ENCODE measurements around the gene SYNPO.
A peak's percentile ranks its signal among the peaks of the same experiment; 100 is the strongest.

Gene SYNPO

DNA sequence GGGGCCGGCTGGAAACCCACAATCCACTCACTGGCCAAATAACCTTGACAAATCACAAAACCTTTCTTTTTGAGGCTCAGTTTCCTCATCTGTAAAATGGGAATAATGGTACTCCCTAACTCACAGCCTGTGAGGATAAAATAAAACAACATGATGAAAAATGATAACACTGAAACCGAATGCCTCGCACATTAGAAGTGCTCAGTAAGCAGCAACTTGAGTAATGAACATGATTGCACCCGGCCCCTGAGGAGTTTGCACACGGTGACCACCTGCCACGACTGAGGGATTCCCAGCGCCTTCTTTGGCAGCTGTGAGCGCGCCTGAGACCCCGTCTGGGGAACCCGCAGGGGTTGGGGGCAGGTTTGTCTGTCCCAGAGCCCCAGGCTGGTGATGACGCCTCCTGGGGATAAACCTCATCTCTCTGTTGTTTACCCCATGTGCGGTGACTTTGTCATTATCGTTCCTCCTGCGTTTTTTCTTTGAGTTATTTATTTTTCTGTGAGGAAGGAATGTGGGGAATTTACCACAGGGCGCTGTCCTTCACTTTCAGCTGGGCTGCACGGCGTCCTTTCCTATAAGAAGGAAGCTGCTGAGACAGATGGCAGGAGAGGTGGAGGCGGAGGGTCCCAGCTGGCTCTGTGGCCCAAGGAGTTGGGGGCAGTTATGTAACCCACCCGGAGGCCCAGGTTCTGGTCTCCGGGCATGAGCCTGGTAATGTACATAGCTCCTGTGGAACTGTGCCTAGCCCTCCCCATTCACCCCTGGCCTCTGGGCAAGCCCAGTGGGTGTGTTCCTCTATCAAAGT lies 3.0 kb upstream of the SYNPO start:
- no peak overlapping the region for H3K27ac ChIP-seq (ENCODE audit: insufficient read depth in 1 of 2, low read depth in 1 of 2, low read length in 2 of 2, poor library complexity in 1 of 2, severe bottlenecking in 2 of 2)
- POLR2A ChIA-PET, result interaction anchor here (0.6 kb wide), 1 partner anchor 49 kb away, joined by 3 read pairs; no protein-coding TSS in a partner anchor
- peaks cover 0 to 6% (median 4%) of the 10 kb centered on the region in 4 experiments for H3K4me1 ChIP-seq (ENCODE audit: control extremely low read depth in 1 of 4, control insufficient read depth in 4 of 4, insufficient read depth in 4 of 4, low read length in 3 of 4)
- H3K27me3 ChIP-seq (replicated peaks in 2 of 5; ENCODE audit: control insufficient read depth in 4 of 5, insufficient read depth in 5 of 5, low read length in 4 of 5), result no peaks in the 10 kb centered on the region
- no peaks in the 10 kb centered on the region for H3K9me3 ChIP-seq (ENCODE audit: control extremely low read depth in 1 of 5, control insufficient read depth in 4 of 5, insufficient read depth in 2 of 5, low read depth in 1 of 5, low read length in 4 of 5)
- WGBS (ENCODE audit: insufficient coverage), result 51% methylated on average over 16 of the region's 21 CpGs
- H3K36me3 ChIP-seq (ENCODE audit: control insufficient read depth in 4 of 4, insufficient read depth in 4 of 4, low read length in 3 of 4), result no peaks in the 10 kb centered on the region
- DNase-seq, result peak in 2 of 3 donors; percentile 29 to 38
- CTCF ChIA-PET, result interaction anchor here (1.3 kb wide), 1 partner anchor 12 kb away, joined by 4 read pairs; no protein-coding TSS in a partner anchor
- no peak overlapping the region for H3K4me3 ChIP-seq (ENCODE audit: control insufficient read depth in 1 of 7, extremely low read depth in 1 of 7, insufficient read depth in 4 of 7, low read depth in 2 of 7, low read length in 6 of 7)

DNA sequence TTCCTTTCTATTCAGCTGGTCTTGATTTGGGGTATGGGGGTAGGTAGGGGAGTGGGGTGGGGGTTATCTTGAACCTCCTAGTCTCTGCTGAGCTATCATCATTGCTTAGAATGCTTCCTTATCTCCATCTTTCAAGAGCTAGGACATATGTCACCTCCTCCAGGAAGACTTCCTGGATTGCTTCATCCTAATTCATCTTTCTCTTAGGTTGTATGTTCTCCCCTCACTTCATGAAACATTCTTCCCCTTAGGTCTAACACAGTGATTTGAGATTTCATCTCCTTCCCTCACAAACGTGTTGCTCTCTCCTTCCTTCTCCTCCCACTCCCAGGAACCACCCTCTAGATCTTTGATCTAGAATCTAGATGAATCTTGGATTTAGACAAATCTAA lies 2.4 kb upstream of the SYNPO start:
- H3K9me3 ChIP-seq (ENCODE audit: control extremely low read depth in 1 of 5, control insufficient read depth in 4 of 5, insufficient read depth in 2 of 5, low read depth in 1 of 5, low read length in 4 of 5), result no peaks in the 10 kb centered on the region
- WGBS (ENCODE audit: insufficient coverage), result 40% methylated on average over 1 of the region's 1 CpG
- H3K27ac ChIP-seq (ENCODE audit: insufficient read depth in 1 of 2, low read depth in 1 of 2, low read length in 2 of 2, poor library complexity in 1 of 2, severe bottlenecking in 2 of 2), result no peak overlapping the region
- H3K4me1 ChIP-seq (ENCODE audit: control extremely low read depth in 1 of 4, control insufficient read depth in 4 of 4, insufficient read depth in 4 of 4, low read length in 3 of 4), result peaks cover 0 to 6% (median 4%) of the 10 kb centered on the region in 4 experiments
- H3K27me3 ChIP-seq (replicated peaks in 2 of 5; ENCODE audit: control insufficient read depth in 4 of 5, insufficient read depth in 5 of 5, low read length in 4 of 5), result no peaks in the 10 kb centered on the region
- CTCF ChIA-PET, result interaction anchor here (1.3 kb wide), 1 partner anchor 12 kb away, joined by 4 read pairs; no protein-coding TSS in a partner anchor
- no peak overlapping the region for H3K4me3 ChIP-seq (ENCODE audit: control insufficient read depth in 1 of 7, extremely low read depth in 1 of 7, insufficient read depth in 4 of 7, low read depth in 2 of 7, low read length in 6 of 7)
- DNase-seq, result no peak
- POLR2A ChIA-PET, result interaction anchor here (0.6 kb wide), 1 partner anchor 48 kb away, joined by 3 read pairs; no protein-coding TSS in a partner anchor
- no peaks in the 10 kb centered on the region for H3K36me3 ChIP-seq (ENCODE audit: control insufficient read depth in 4 of 4, insufficient read depth in 4 of 4, low read length in 3 of 4)

DNA sequence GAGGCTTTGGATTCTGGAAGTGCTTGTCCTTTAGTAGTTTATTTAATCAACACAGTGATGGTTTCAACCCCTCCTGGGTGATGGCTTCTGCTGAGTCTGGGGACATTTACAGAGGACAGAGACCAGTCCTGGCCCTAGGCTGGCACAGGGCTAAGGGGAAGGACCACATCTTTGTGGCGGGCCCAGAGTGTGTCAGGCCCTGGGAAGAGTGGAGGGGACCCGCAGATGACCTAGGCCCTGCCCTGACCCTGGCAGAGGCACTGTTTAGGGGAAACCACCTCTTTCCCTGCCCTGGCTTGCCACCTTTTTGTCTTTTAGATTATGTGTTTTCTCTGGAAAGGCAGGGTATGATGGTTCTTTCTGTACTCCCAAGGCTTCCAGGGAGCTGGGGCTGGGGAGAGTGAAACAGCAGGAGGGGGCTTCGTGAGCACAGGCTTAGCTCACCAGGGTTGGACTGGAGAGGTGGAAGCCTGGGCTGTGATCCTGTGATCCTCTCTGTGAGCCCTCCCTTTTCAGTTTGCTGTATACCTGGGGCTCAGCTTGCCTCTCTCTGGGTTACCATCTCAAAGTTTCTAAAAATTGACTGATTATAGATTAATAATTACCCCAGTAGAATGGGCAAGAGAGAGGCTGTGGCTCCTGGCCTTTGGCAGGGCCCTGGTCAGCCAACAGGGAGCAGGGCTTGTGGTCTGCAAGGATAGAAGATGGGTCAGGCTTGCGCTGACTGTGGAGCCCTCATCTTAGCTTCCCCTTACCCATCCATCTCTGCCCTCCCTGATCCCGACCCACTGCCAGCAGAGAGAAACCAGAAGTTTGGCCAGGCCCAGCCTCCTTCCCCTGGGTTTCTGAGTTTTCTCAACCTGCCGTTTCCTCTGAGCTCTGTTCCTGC lies 1.7 kb upstream of the SYNPO start:
- H3K4me3 ChIP-seq (ENCODE audit: control insufficient read depth in 1 of 7, extremely low read depth in 1 of 7, insufficient read depth in 4 of 7, low read depth in 2 of 7, low read length in 6 of 7), result no peak overlapping the region
- no peaks in the 10 kb centered on the region for H3K36me3 ChIP-seq (ENCODE audit: control insufficient read depth in 4 of 4, insufficient read depth in 4 of 4, low read length in 3 of 4)
- H3K27me3 ChIP-seq (replicated peaks in 2 of 5; ENCODE audit: control insufficient read depth in 4 of 5, insufficient read depth in 5 of 5, low read length in 4 of 5), result no peaks in the 10 kb centered on the region
- H3K4me1 ChIP-seq (ENCODE audit: control extremely low read depth in 1 of 4, control insufficient read depth in 4 of 4, insufficient read depth in 4 of 4, low read length in 3 of 4), result peaks cover 0 to 6% (median 4%) of the 10 kb centered on the region in 4 experiments
- ChIA-PET POLR2A (no interaction called here), CTCF (interaction anchor here (1.3 kb wide), 2 partner anchors 11 to 17 kb away, joined by 3 to 4 read pairs; no protein-coding TSS in a partner anchor)
- H3K9me3 ChIP-seq (ENCODE audit: control extremely low read depth in 1 of 5, control insufficient read depth in 4 of 5, insufficient read depth in 2 of 5, low read depth in 1 of 5, low read length in 4 of 5), result no peaks in the 10 kb centered on the region
- no peak for DNase-seq
- WGBS (ENCODE audit: insufficient coverage), result 83% methylated on average over 5 of the region's 6 CpGs
- no peak overlapping the region for H3K27ac ChIP-seq (ENCODE audit: insufficient read depth in 1 of 2, low read depth in 1 of 2, low read length in 2 of 2, poor library complexity in 1 of 2, severe bottlenecking in 2 of 2)

DNA sequence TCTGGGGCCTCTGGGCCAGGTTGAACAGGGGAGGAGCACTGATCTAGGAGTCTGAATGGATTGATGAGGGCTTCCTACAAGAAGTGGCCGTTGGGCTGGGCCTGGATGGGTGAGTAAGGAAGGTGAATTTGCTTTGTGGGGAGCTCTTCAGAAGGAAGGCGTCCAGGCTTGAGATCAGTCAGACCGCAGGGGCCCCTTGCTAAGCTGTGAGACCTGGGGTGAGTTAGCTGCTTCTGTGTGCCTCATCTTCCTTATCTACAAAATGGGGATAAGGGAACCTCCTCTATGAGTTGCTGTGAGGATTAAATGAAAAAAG lies 1.1 kb upstream of the SYNPO start:
- Histone ChIP-seq H3K4me3 (ENCODE audit: control insufficient read depth in 1 of 7, extremely low read depth in 1 of 7, insufficient read depth in 4 of 7, low read depth in 2 of 7, low read length in 6 of 7) (no peak overlapping the region), H3K36me3 (ENCODE audit: control insufficient read depth in 4 of 4, insufficient read depth in 4 of 4, low read length in 3 of 4) (no peaks in the 10 kb centered on the region), H3K4me1 (ENCODE audit: control extremely low read depth in 1 of 4, control insufficient read depth in 4 of 4, insufficient read depth in 4 of 4, low read length in 3 of 4) (peaks cover 0 to 6% (median 4%) of the 10 kb centered on the region in 4 experiments), H3K9me3 (ENCODE audit: control extremely low read depth in 1 of 5, control insufficient read depth in 4 of 5, insufficient read depth in 2 of 5, low read depth in 1 of 5, low read length in 4 of 5) (no peaks in the 10 kb centered on the region), H3K27ac (ENCODE audit: insufficient read depth in 1 of 2, low read depth in 1 of 2, low read length in 2 of 2, poor library complexity in 1 of 2, severe bottlenecking in 2 of 2) (no peak overlapping the region), H3K27me3 (replicated peaks in 2 of 5; ENCODE audit: control insufficient read depth in 4 of 5, insufficient read depth in 5 of 5, low read length in 4 of 5) (no peaks in the 10 kb centered on the region)
- WGBS (ENCODE audit: insufficient coverage), result 100% methylated on average over 1 of the region's 3 CpGs
- no peak for DNase-seq
- ChIA-PET CTCF (interaction anchor here (1.3 kb wide), 1 partner anchor 17 kb away, joined by 3 read pairs; no protein-coding TSS in a partner anchor), POLR2A (no interaction called here)

DNA sequence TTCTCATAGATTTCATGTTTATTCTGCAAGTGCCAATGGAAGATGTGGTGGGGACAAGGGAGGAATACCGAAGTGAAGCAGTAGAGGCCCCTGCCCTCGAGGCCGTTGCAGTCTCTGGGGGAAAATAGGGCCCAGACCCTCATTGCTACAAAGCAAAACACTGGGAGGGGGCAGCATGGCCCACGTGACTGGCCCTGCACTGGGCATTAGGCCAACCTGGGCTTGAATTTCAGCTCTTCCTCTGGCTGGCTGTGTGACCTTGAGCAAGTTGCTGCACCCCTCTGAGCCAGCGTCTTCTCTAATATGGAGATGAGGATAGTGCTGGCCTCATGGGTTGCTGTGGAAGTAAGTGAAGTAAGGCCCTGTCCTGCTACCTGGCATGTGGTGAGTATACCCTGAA lies 709 bp upstream of the SYNPO start:
- POLR2A ChIA-PET, result no interaction called here
- H3K4me3 ChIP-seq (ENCODE audit: control insufficient read depth in 1 of 7, extremely low read depth in 1 of 7, insufficient read depth in 4 of 7, low read depth in 2 of 7, low read length in 6 of 7), result no peak overlapping the region
- DNase-seq, result no peak
- CTCF ChIA-PET, result interaction anchor here (1.3 kb wide), 1 partner anchor 16 kb away, joined by 3 read pairs; no protein-coding TSS in a partner anchor
- H3K4me1 ChIP-seq (ENCODE audit: control extremely low read depth in 1 of 4, control insufficient read depth in 4 of 4, insufficient read depth in 4 of 4, low read length in 3 of 4), result peaks cover 0 to 6% (median 4%) of the 10 kb centered on the region in 4 experiments
- no peaks in the 10 kb centered on the region for H3K27me3 ChIP-seq (replicated peaks in 2 of 5; ENCODE audit: control insufficient read depth in 4 of 5, insufficient read depth in 5 of 5, low read length in 4 of 5)
- no peaks in the 10 kb centered on the region for H3K9me3 ChIP-seq (ENCODE audit: control extremely low read depth in 1 of 5, control insufficient read depth in 4 of 5, insufficient read depth in 2 of 5, low read depth in 1 of 5, low read length in 4 of 5)
- WGBS (ENCODE audit: insufficient coverage), result 100% methylated on average over 1 of the region's 5 CpGs
- H3K36me3 ChIP-seq (ENCODE audit: control insufficient read depth in 4 of 4, insufficient read depth in 4 of 4, low read length in 3 of 4), result no peaks in the 10 kb centered on the region
- H3K27ac ChIP-seq (ENCODE audit: insufficient read depth in 1 of 2, low read depth in 1 of 2, low read length in 2 of 2, poor library complexity in 1 of 2, severe bottlenecking in 2 of 2), result no peak overlapping the region

- H3K4me3 ChIP-seq (ENCODE audit: control insufficient read depth in 1 of 7, extremely low read depth in 1 of 7, insufficient read depth in 4 of 7, low read depth in 2 of 7, low read length in 6 of 7), result no peak overlapping the region
- DNase-seq, result no peak
- H3K27me3 ChIP-seq (replicated peaks in 2 of 5; ENCODE audit: control insufficient read depth in 4 of 5, insufficient read depth in 5 of 5, low read length in 4 of 5), result no peaks in the 10 kb centered on the region
- CTCF ChIA-PET, result interaction anchor here (1.5 to 2.1 kb wide), 2 partner anchors 9 to 20 kb away, joined by 3 to 6 read pairs; partner anchors contain the start of gene MYOZ3
- H3K36me3 ChIP-seq (ENCODE audit: control insufficient read depth in 4 of 4, insufficient read depth in 4 of 4, low read length in 3 of 4), result no peaks in the 10 kb centered on the region
- H3K27ac ChIP-seq (ENCODE audit: insufficient read depth in 1 of 2, low read depth in 1 of 2, low read length in 2 of 2, poor library complexity in 1 of 2, severe bottlenecking in 2 of 2), result no peak overlapping the region
- H3K9me3 ChIP-seq (ENCODE audit: control extremely low read depth in 1 of 5, control insufficient read depth in 4 of 5, insufficient read depth in 2 of 5, low read depth in 1 of 5, low read length in 4 of 5), result no peaks in the 10 kb centered on the region
- POLR2A ChIA-PET, result no interaction called here
- 100% methylated on average over 8 of the region's 9 CpGs for WGBS (ENCODE audit: insufficient coverage)
- H3K4me1 ChIP-seq (ENCODE audit: control extremely low read depth in 1 of 4, control insufficient read depth in 4 of 4, insufficient read depth in 4 of 4, low read length in 3 of 4), result peaks cover 0 to 6% (median 4%) of the 10 kb centered on the region in 4 experiments
Measured at GRCh38 chr5:150641006-150641570, 628 bp downstream of the SYNPO start.
